SK-N-SH (cell line): ENCODE data around the gene ADAMTS20. TPM values are rescaled to one million over a fixed set of nuclear protein-coding genes. Genes with fewer than 3 reads are reported as not detected.

Experiments used
- CTCF ChIA-PET: fragments of 300-600, 350-600 bp; formaldehyde crosslinking; extraction: SDS; loops from one replicate; lab custom pipeline; 2021; lab: Yijun Ruan, JAX
- POLR2A ChIA-PET: fragments of 350-600 bp; sonication (Branson Sonifier 250); formaldehyde crosslinking; extraction: SDS; loops from one replicate; lab custom pipeline; 2020; ENCODE audit warnings: antibody characterized with exemption, inconsistent platforms; lab: Yijun Ruan, JAX
- DNase-seq: peaks from one replicate; pipeline ENCODE4 v3.0.0; 2012
- H2AFZ ChIP-seq: fragments of 200-600 bp; sonication (generic); 2 replicates; pipeline ENCODE4 v1.8.1; 2016; ENCODE audit warnings: antibody characterized with exemption, mild to moderate bottlenecking, low read depth
- H3F3A ChIP-seq: fragments of 200-600 bp; sonication (generic); replicated peaks from 2 replicates; pipeline ENCODE3; 2016; ENCODE audit warnings: antibody characterized with exemption, mild to moderate bottlenecking; ENCODE audit not compliant: insufficient read depth
- H3K27ac ChIP-seq, 2 experiments: fragments of 200-500 bp in 1 of 2; fragments of 200-600 bp in 1 of 2; sonication (Bioruptor generic) in 1 of 2; sonication (generic), shearing (Covaris generic) in 1 of 2; 2 replicates each; pipeline versions ENCODE4 v1.5.1 to v1.6.1; 2014 to 2016; ENCODE audit warnings: low read depth in 2 of 2, inconsistent platforms in 1 of 2, low read length in 1 of 2, mild to moderate bottlenecking in 1 of 2, mixed read lengths in 1 of 2
- H3K27me3 ChIP-seq: fragments of 200-600 bp; sonication (generic), shearing (Covaris generic); 2 replicates; pipeline ENCODE4 v1.6.1; 2016; ENCODE audit warnings: mixed run types; ENCODE audit not compliant: insufficient read depth
- H3K36me3 ChIP-seq, 2 experiments: fragments of 200-500 bp in 1 of 2; fragments of 200-600 bp in 1 of 2; sonication (Bioruptor generic) in 1 of 2; sonication (generic) in 1 of 2; replicated peaks in 1 of 2; 2 replicates each; pipeline versions ENCODE3 to v1.5.1; 2014 to 2016; ENCODE audit warnings: low read length in 1 of 2, mild to moderate bottlenecking in 1 of 2; ENCODE audit not compliant: insufficient read depth in 2 of 2, control insufficient read depth in 1 of 2
- H3K4me1 ChIP-seq, 2 experiments: fragments of 200-500 bp in 1 of 2; fragments of 200-600 bp in 1 of 2; sonication (Bioruptor generic) in 1 of 2; sonication (generic), shearing (Covaris generic) in 1 of 2; 2 replicates each; pipeline versions ENCODE4 v1.5.1 to v1.6.1; 2014 to 2016; ENCODE audit warnings: low read depth in 1 of 2, low read length in 1 of 2, mixed run types in 1 of 2; ENCODE audit not compliant: insufficient read depth in 2 of 2, control insufficient read depth in 1 of 2
- H3K4me2 ChIP-seq: fragments of 200-600 bp; sonication (generic), shearing (Covaris generic); 2 replicates; pipeline ENCODE4 v1.6.1; 2017; ENCODE audit warnings: mixed run types
- H3K4me3 ChIP-seq, 2 experiments: fragments of 200-500 bp in 1 of 2; fragments of 200-600 bp in 1 of 2; sonication (Bioruptor generic) in 1 of 2; sonication (generic), shearing (Covaris generic) in 1 of 2; 2 replicates each; pipeline versions ENCODE4 v1.5.1 to v1.8.1; 2014 to 2016; ENCODE audit warnings: low read depth in 2 of 2, inconsistent platforms in 1 of 2, low read length in 1 of 2, mild to moderate bottlenecking in 1 of 2, mixed read lengths in 1 of 2, moderate library complexity in 1 of 2
- H3K79me2 ChIP-seq: fragments of 200-600 bp; sonication (generic); 2 replicates; pipeline ENCODE4 v1.8.1; 2017; ENCODE audit warnings: mild to moderate bottlenecking; ENCODE audit not compliant: insufficient read depth
- H3K9ac ChIP-seq: fragments of 200-600 bp; sonication (generic); 2 replicates; pipeline ENCODE4 v1.6.1; 2017; ENCODE audit warnings: mixed run types
- H3K9me2 ChIP-seq: fragments of 200-600 bp; sonication (generic); 2 replicates; pipeline ENCODE4 v1.6.1; 2017; ENCODE audit warnings: mixed run types
- H3K9me3 ChIP-seq: fragments of 200-600 bp; sonication (generic); 2 replicates; pipeline ENCODE4 v1.6.1; 2017; ENCODE audit warnings: mixed run types, mild to moderate bottlenecking, moderate library complexity
- H4K20me1 ChIP-seq: fragments of 200-600 bp; sonication (generic); 2 replicates; pipeline ENCODE4 v1.6.1; 2017; ENCODE audit warnings: mild to moderate bottlenecking, mixed run types; ENCODE audit not compliant: insufficient read depth
- CHD2 ChIP-seq: fragments of 150-350 bp; IDR thresholded peaks from 2 replicates; pipeline ENCODE4 v1.6.1; 2018; ENCODE audit warnings: low read length; ENCODE audit not compliant: partially characterized antibody
- EP300 ChIP-seq, 2 experiments: IDR thresholded peaks; 2 replicates each; pipeline versions ENCODE4 v1.4.0 to v1.6.1; 2012; ENCODE audit warnings: borderline replicate concordance in 1 of 2, low read depth in 1 of 2, low read length in 1 of 2
- FOXJ3 ChIP-seq: sonication (generic); formaldehyde crosslinking; IDR thresholded peaks from 2 replicates; pipeline ENCODE4 v1.5.1; 2020; ENCODE audit warnings: mild to moderate bottlenecking, missing genetic modification reagents
- GABPA ChIP-seq: IDR thresholded peaks from 2 replicates; pipeline ENCODE4 v1.4.0; 2012; ENCODE audit warnings: low read depth, mild to moderate bottlenecking
- GATA2 ChIP-seq: sonication (generic); formaldehyde crosslinking; IDR thresholded peaks from 2 replicates; pipeline ENCODE4 v1.5.0; 2020; ENCODE audit warnings: mild to moderate bottlenecking, missing genetic modification reagents
- MEF2A ChIP-seq: IDR thresholded peaks from 2 replicates; pipeline ENCODE4 v1.4.0; 2012; ENCODE audit warnings: low read depth, borderline replicate concordance
- MXI1 ChIP-seq: IDR thresholded peaks from 2 replicates; pipeline ENCODE4 v1.6.1; 2012; ENCODE audit warnings: mild to moderate bottlenecking, low read depth, low read length, improper control_type of control experiment
- NRF1 ChIP-seq: IDR thresholded peaks from 2 replicates; pipeline ENCODE4 v1.6.1; 2012; ENCODE audit warnings: low read depth, mild to moderate bottlenecking, low read length
- RXRA ChIP-seq: IDR thresholded peaks from 2 replicates; pipeline ENCODE4 v1.4.0; 2012; ENCODE audit warnings: low read depth, mild to moderate bottlenecking, borderline replicate concordance
- SIN3A ChIP-seq: IDR thresholded peaks from 2 replicates; pipeline ENCODE4 v1.6.1; 2012; ENCODE audit warnings: low read depth, mild to moderate bottlenecking, low read length, moderate library complexity, borderline replicate concordance
- TAF1 ChIP-seq: IDR thresholded peaks from 2 replicates; pipeline ENCODE4 v1.6.1; 2012; ENCODE audit warnings: low read depth, mild to moderate bottlenecking, low read length, moderate library complexity, borderline replicate concordance
- TCF12 ChIP-seq: IDR thresholded peaks from 2 replicates; pipeline ENCODE4 v1.4.0; 2012
- YY1 ChIP-seq: IDR thresholded peaks from 2 replicates; pipeline ENCODE4 v1.4.0; 2012; ENCODE audit warnings: low read depth, mild to moderate bottlenecking
- WGBS: methylation state at CpG from one replicate; pipeline ENCODE4 v1.1.6; 2017; ENCODE audit warnings: low lambda C conversion rate; 5-methylcytosine and 5-hydroxymethylcytosine counted together
- polyA plus RNA-seq, 3 experiments: library from polyadenylated mRNA; depleted of rRNA; stranded (reverse); fragments of >200 nt; gene quantifications; 2 replicates each; pipeline ENCODE4 v1.2.3, GENCODE V29; 2012
- TF ChIP-seq, protein P1 (sequence below): fragments of 150-350 bp; IDR thresholded peaks from 2 replicates; pipeline ENCODE4 v1.6.1; 2017; ENCODE audit warnings: antibody characterized with exemption, low read length, low read depth, borderline replicate concordance
- TF ChIP-seq, protein P2 (sequence below): fragments of 200-600 bp; sonication (generic); IDR thresholded peaks from 2 replicates; pipeline ENCODE4 v1.6.1; 2017; ENCODE audit warnings: antibody characterized with exemption, mild to moderate bottlenecking, moderate library complexity
- TF ChIP-seq, protein P3 (sequence below): IDR thresholded peaks from 2 replicates; pipeline ENCODE4 v1.4.0; 2012; ENCODE audit warnings: low read depth
- TF ChIP-seq, protein P4 (sequence below): IDR thresholded peaks from 2 replicates; pipeline ENCODE4; 2012

Gene ADAMTS20
- polyA plus RNA-seq, 1 of the 3 experiments (the other 2 are of a cell fraction): not detected

DNA sequence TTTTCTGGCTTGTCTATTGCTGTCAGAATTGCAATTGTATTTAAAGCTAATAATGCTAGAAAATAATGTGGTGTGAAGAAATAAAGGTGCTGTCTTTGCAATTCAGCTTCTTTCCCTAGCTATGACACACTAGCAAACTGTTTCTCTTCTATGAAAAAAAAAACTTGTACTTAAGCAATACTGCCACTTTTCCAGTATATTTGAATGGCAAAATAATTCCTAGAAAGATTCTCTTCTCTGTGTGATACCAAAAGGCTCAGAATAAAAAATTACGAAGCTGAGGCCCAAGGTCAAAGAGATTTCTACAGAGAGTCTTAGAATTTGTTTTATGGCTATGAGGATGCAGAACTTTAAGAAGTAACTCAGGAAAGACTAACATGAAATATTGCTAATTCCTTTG lies 235.5 kb downstream of the ADAMTS20 start:
- H3K79me2 ChIP-seq: no peaks in the 10 kb centered on the region
- H2AFZ ChIP-seq: no peak overlapping the region
- H3K36me3 ChIP-seq: no peaks in the 10 kb centered on the region
- 51% methylated on average over 1 of the region's 1 CpG for WGBS
- H3K4me1 ChIP-seq: no peaks in the 10 kb centered on the region; a peak in 1 of 4 replicates
- H3K4me3 ChIP-seq: no peak overlapping the region
- no peak overlapping the region for H3K4me2 ChIP-seq
- CTCF ChIA-PET: interaction anchor here (1.0 kb wide), 1 partner anchor 13 kb away, joined by 3 read pairs; no protein-coding TSS in a partner anchor
- no peaks in the 10 kb centered on the region for H3K9me2 ChIP-seq
- no peaks in the 10 kb centered on the region for H3K27me3 ChIP-seq
- H3K9me3 ChIP-seq: no peaks in the 10 kb centered on the region
- no peak overlapping the region for H3K9ac ChIP-seq
- no peak overlapping the region for H3K27ac ChIP-seq
- H3F3A ChIP-seq: no peaks in the 10 kb centered on the region
- POLR2A ChIA-PET: no interaction called here
- no peaks in the 10 kb centered on the region for H4K20me1 ChIP-seq
- TF ChIP-seq, protein P1, sequence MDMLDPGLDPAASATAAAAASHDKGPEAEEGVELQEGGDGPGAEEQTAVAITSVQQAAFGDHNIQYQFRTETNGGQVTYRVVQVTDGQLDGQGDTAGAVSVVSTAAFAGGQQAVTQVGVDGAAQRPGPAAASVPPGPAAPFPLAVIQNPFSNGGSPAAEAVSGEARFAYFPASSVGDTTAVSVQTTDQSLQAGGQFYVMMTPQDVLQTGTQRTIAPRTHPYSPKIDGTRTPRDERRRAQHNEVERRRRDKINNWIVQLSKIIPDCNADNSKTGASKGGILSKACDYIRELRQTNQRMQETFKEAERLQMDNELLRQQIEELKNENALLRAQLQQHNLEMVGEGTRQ: no peak
- no peak for DNase-seq

DNA sequence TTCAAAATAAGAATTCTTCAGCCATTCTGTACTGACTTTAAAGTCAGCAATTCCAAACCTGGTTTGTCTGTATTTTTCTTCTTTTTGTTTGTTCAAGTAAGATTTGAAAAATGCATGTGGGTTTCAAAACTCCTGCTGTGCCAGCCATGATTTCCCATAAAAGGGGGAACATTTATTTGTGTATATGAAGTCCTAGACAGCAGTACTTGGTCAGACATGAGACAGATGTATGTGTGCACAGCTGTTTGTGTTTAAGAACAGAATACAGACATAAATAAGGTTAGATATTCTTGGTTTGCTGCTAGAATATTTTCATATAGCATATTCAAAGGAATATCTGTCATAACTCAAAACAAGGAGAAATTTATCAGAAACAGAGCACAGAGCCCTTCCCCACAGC lies 236.0 kb downstream of the ADAMTS20 start:
- H3K4me2 ChIP-seq: no peak overlapping the region
- H3K4me3 ChIP-seq: no peak overlapping the region
- no peaks in the 10 kb centered on the region for H3K36me3 ChIP-seq
- POLR2A ChIA-PET: no interaction called here
- DNase-seq: peak; percentile 8
- H3K27me3 ChIP-seq: no peaks in the 10 kb centered on the region
- H3K27ac ChIP-seq: no peak overlapping the region
- no peaks in the 10 kb centered on the region for H4K20me1 ChIP-seq
- H3K9ac ChIP-seq: no peak overlapping the region
- no peak overlapping the region for H2AFZ ChIP-seq
- H3K4me1 ChIP-seq: no peaks in the 10 kb centered on the region; a peak in 1 of 4 replicates
- no peak for TF ChIP-seq TAF1
- TF ChIP-seq TCF12: peak; percentile 58
- CTCF ChIA-PET: interaction anchor here (1.0 kb wide), 1 partner anchor 13 kb away, joined by 3 read pairs; no protein-coding TSS in a partner anchor
- no peaks in the 10 kb centered on the region for H3K9me3 ChIP-seq
- H3F3A ChIP-seq: no peaks in the 10 kb centered on the region
- no peaks in the 10 kb centered on the region for H3K79me2 ChIP-seq
- no peaks in the 10 kb centered on the region for H3K9me2 ChIP-seq

DNA sequence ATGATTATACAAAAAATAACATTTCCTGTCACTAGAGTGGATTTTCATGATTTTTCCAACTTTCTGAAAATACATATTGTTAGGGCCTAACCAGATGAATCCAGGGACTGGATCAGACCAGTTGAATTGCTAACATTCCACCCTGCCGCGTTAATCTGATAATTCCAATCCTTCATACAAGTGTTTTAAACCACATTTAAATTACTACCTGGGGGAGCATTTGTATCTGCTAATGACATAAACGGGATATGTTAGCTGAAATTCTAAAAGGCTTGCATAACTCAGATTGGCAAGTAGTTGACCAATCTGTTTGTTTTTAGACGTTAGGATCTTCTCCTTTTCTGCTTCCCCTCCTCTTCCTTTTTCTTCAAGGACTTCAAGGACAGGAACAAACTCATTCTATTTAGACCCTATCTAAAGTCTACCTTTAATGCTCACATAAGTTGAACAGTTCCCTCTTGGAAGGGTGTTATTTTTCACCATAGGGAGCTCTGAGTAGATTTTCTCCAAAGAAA lies 239.0 kb downstream of the ADAMTS20 start:
- ChIA-PET CTCF (no interaction called here), POLR2A (no interaction called here)
- no peaks in the 10 kb centered on the region for H3K27me3 ChIP-seq
- no peak overlapping the region for H3K27ac ChIP-seq
- H4K20me1 ChIP-seq: no peaks in the 10 kb centered on the region
- no peak overlapping the region for H2AFZ ChIP-seq
- WGBS: 66% methylated on average over 4 of the region's 4 CpGs
- no peaks in the 10 kb centered on the region for H3K9me2 ChIP-seq
- H3K79me2 ChIP-seq: no peaks in the 10 kb centered on the region
- H3K36me3 ChIP-seq: no peaks in the 10 kb centered on the region
- no peak overlapping the region for H3K4me3 ChIP-seq
- no peaks in the 10 kb centered on the region for H3K9me3 ChIP-seq
- no peak overlapping the region for H3K9ac ChIP-seq
- no peaks in the 10 kb centered on the region for H3F3A ChIP-seq
- H3K4me2 ChIP-seq: no peak overlapping the region
- DNase-seq: no peak
- H3K4me1 ChIP-seq: no peaks in the 10 kb centered on the region; a peak in 1 of 4 replicates
- TF ChIP-seq TAF1 (no peak), RXRA (no peak), NRF1 (no peak), GABPA (no peak), MEF2A (no peak), SIN3A (no peak), GATA2 (CRISPR knock-in tag) (no peak), FOXJ3 (no peak), EP300 (IDR thresholded peaks at IDR 0.05; ENCODE audit: borderline replicate concordance in 1 of 2, low read depth in 1 of 2, low read length in 1 of 2) (no peak), MXI1 (no peak), YY1 (no peak), CHD2 (no peak)
- TF ChIP-seq, protein P2, sequence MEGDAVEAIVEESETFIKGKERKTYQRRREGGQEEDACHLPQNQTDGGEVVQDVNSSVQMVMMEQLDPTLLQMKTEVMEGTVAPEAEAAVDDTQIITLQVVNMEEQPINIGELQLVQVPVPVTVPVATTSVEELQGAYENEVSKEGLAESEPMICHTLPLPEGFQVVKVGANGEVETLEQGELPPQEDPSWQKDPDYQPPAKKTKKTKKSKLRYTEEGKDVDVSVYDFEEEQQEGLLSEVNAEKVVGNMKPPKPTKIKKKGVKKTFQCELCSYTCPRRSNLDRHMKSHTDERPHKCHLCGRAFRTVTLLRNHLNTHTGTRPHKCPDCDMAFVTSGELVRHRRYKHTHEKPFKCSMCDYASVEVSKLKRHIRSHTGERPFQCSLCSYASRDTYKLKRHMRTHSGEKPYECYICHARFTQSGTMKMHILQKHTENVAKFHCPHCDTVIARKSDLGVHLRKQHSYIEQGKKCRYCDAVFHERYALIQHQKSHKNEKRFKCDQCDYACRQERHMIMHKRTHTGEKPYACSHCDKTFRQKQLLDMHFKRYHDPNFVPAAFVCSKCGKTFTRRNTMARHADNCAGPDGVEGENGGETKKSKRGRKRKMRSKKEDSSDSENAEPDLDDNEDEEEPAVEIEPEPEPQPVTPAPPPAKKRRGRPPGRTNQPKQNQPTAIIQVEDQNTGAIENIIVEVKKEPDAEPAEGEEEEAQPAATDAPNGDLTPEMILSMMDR: no peak
- TF ChIP-seq, protein P3, sequence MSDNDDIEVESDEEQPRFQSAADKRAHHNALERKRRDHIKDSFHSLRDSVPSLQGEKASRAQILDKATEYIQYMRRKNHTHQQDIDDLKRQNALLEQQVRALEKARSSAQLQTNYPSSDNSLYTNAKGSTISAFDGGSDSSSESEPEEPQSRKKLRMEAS: no peak
- TF ChIP-seq, protein P4, sequence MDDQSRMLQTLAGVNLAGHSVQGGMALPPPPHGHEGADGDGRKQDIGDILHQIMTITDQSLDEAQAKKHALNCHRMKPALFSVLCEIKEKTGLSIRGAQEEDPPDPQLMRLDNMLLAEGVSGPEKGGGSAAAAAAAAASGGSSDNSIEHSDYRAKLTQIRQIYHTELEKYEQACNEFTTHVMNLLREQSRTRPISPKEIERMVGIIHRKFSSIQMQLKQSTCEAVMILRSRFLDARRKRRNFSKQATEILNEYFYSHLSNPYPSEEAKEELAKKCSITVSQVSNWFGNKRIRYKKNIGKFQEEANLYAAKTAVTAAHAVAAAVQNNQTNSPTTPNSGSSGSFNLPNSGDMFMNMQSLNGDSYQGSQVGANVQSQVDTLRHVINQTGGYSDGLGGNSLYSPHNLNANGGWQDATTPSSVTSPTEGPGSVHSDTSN: no peak
